DMS114 treated with DMSO at 0.1 percent for 48 hours (cell line): Measurements from ENCODE around the gene TRMU.
"Not testable (repeated sequence)": the region's sequence is repeated elsewhere in the genome, so short reads cannot be mapped to it uniquely, and the experiment has no call there.

ENCODE experiments used
- DNase-seq: peaks from one replicate; lab custom pipeline; 2025; ENCODE audit not compliant: unreplicated experiment; lab: John Stamatoyannopoulos, UW

TRMU gene

GRCh38 chr22:46381731-46382130, 46.2 kb downstream of the TRMU start:
- no peak for DNase-seq

GRCh38 chr22:46382524-46382923, 47.0 kb downstream of the TRMU start:
- no peak for DNase-seq

GRCh38 chr22:46386312-46386711, 50.8 kb downstream of the TRMU start:
- DNase-seq, result no peak

GRCh38 chr22:46387748-46388147, 52.2 kb downstream of the TRMU start:
- DNase-seq, result no peak

- DNase-seq, result no peak
Measured at GRCh38 chr22:46388647-46389046, 53.1 kb downstream of the TRMU start.

- DNase-seq, result no peak
Measured at GRCh38 chr22:46389081-46389480, 53.6 kb downstream of the TRMU start.

GRCh38 chr22:46390105-46390651, 54.7 kb downstream of the TRMU start:
- DNase-seq, result no peak

GRCh38 chr22:46390652-46391301, 55.3 kb downstream of the TRMU start:
- DNase-seq, result no peak

- no peak for DNase-seq
Measured at GRCh38 chr22:46391486-46392136, 56.1 kb downstream of the TRMU start.

- no peak for DNase-seq
Measured at GRCh38 chr22:46392137-46392844, 56.8 kb downstream of the TRMU start.

- no peak for DNase-seq
Measured at GRCh38 chr22:46393873-46394272, 58.4 kb downstream of the TRMU start.

GRCh38 chr22:46394622-46395021, 59.1 kb downstream of the TRMU start:
- DNase-seq, result no peak

GRCh38 chr22:46395145-46395544, 59.6 kb downstream of the TRMU start:
- no peak for DNase-seq

- not testable (repeated sequence) for DNase-seq
Measured at GRCh38 chr22:46397049-46397448, 61.5 kb downstream of the TRMU start.

GRCh38 chr22:46397514-46397913, 62.0 kb downstream of the TRMU start:
- DNase-seq, result no peak

GRCh38 chr22:46397951-46398350, 62.4 kb downstream of the TRMU start:
- DNase-seq, result no peak

- no peak for DNase-seq
Measured at GRCh38 chr22:46399251-46400024, 63.9 kb downstream of the TRMU start.

GRCh38 chr22:46401370-46401769, 65.9 kb downstream of the TRMU start:
- no peak for DNase-seq

- DNase-seq, result no peak
Measured at GRCh38 chr22:46402505-46402904, 67.0 kb downstream of the TRMU start.

GRCh38 chr22:46403880-46404279, 68.4 kb downstream of the TRMU start:
- not testable (repeated sequence) for DNase-seq

GRCh38 chr22:46405901-46406300, 70.4 kb downstream of the TRMU start:
- no peak for DNase-seq
